Stomach (tissue), 4 donors: Measurements from ENCODE around the gene GPX5.

ENCODE experiments used
- POLR2A ChIP-seq, 4 donors: fragments of 450-650 bp; IDR thresholded peaks; one replicate each; pipeline ENCODE4 v1.6.1; 2016; ENCODE audit warnings: antibody characterized with exemption in 4 of 4, control low read depth in 2 of 4, mild to moderate bottlenecking in 1 of 4, moderate library complexity in 1 of 4
- POLR2AphosphoS5 ChIP-seq, 3 donors: sonication (generic); formaldehyde crosslinking; IDR thresholded peaks; one replicate each; pipeline ENCODE4 v1.6.1; 2016; ENCODE audit warnings: antibody characterized with exemption in 3 of 3

DNA sequence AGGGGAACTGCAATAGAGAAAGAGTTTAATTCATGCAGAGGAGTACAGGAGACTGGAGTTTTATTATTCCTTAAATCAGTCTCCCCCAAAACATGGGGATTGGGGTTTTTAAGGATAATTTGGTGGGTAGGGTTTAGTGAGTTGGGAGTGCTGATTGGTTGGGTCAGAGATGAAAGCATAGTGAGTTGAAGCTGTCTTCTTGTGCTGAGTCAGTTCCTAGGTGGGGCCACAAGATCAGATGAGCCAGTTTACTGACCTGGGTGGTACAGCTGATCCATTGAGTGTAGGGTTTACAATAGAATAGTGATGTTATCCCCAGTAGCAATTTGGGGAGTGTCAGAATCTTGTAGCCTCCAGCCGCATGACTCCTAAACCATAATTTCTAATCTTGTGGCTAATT is 39.1 kb upstream of the GPX5 start:
- TF ChIP-seq POLR2AphosphoS5 (IDR thresholded peaks at IDR 0.05) (no peak), POLR2A (IDR thresholded peaks at IDR 0.05) (no peak)
